NB4 (cell line): ENCODE data around the gene MADCAM1.

Source experiments
- CTCF ChIP-seq: IDR thresholded peaks from one replicate; pipeline ENCODE4 v1.5.1; 2012; ENCODE audit warnings: low read depth, low read length
- MYC ChIP-seq: IDR thresholded peaks from 2 replicates; pipeline ENCODE4 v1.6.1; 2011; ENCODE audit warnings: low read depth, low read length
- POLR2A ChIP-seq: IDR thresholded peaks from 2 replicates; pipeline ENCODE4 v1.6.1; 2011; ENCODE audit warnings: mild to moderate bottlenecking; ENCODE audit not compliant: insufficient read length; ENCODE audit errors: extremely low read depth
- TF ChIP-seq, protein P1 (sequence below): IDR thresholded peaks from 2 replicates; pipeline ENCODE4 v1.6.1; 2011; ENCODE audit warnings: low read depth, low read length

DNA sequence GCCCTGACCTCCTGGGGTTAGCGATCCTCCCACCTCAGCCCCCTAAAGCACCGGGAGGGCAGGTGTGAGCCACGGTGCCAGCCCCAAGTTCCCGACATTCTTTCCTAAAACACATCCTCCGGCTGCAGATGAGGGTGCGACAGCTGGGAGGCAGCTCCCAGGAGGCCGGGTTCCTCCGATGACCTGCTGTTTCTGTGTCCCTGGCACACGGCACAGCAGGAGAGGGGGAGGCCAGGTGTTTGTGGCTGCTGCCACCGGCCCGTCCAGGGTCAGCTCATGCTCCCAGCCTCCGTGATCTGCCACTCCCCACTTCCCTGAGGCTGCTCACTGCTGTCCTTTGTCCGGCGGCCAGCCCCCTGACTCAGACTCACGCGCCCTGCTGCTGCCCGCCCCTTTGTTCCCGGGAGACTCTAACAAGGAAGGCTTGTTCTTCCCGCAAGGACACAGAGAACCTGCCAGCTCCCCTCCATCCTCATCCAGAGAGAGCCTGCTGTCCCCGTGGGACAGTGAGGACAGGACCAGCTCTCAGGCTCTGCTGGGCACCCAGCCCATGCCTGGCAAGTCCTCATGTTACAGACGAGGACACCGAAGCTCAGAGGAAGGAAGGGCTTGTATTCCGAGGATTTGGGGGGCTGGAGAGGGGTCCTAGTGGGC is 10.6 kb upstream of the MADCAM1 start:
- TF ChIP-seq POLR2A (no peak), CTCF (no peak), MYC (no peak)
- TF ChIP-seq, protein P1, sequence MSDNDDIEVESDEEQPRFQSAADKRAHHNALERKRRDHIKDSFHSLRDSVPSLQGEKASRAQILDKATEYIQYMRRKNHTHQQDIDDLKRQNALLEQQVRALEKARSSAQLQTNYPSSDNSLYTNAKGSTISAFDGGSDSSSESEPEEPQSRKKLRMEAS = no peak
